ENCODE results near the gene ABCA7. TPM values are rescaled to one million over a fixed set of nuclear protein-coding genes. Genes with fewer than 3 reads are reported as not detected.

ABCA7 gene
- total and polyA plus RNA-seq, 2 of the 8 experiments (the other 6 are each of a cell fraction or from before 2014, with no cell fraction given), result 10.4 to 25.6 TPM

DNA sequence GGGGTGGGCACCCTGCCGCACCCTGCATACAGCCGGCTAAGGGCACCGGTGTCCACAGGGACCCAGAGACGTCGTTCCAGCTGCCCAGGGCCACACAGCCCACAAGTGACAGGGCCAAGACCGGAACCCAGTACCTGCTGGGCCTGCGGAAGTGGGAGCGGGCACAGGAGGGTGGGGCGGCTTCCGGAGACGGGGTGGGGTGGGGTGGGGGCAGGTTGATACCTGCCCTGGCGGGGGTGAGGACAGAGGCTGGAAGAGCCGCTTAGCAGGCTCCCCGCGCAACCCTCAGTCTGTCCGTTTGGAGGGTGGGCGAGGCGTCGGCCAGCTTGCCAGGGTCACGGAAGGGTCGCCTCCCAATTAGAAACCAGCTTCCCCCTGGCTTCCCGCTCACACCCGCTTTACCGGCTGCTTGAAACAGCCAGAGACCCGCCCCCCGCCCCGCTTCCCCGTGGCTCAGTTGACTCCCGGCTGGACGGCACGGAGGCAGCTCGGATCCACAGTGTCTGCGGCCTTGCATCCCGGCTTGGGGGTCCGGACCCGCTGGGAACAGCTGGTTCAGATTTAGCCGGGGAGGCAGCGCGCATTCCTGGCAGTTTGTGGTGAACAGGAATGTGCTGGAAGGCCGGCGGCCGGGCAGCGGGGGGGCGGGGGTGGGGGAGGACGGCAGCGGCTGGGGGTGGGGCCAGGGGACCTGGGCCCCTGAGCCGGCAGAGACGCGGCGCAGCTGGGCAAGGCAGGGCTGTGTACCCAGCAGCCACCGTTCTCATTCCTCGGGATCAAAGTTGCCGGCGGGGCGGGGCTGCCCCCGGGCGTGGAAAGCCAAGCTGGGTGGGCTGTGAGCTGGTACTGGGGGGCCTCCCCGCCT is 11.6 kb upstream of the ABCA7 start (continued):
- TF ChIP-seq EZH2 (IDR thresholded peaks at IDR 0.05; ENCODE audit: low read depth, low read length, severe bottlenecking), result no peak
- TF ChIP-seq JUND (IDR thresholded peaks at IDR 0.05; ENCODE audit: low read length), result no peak
- TF ChIP-seq BACH1 (IDR thresholded peaks at IDR 0.05; ENCODE audit: low read length), result no peak
- peak; percentile 26 for TF ChIP-seq ASH2L (IDR thresholded peaks at IDR 0.05; ENCODE audit: low read length)
- TF ChIP-seq, protein P1, sequence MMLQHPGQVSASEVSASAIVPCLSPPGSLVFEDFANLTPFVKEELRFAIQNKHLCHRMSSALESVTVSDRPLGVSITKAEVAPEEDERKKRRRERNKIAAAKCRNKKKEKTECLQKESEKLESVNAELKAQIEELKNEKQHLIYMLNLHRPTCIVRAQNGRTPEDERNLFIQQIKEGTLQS (IDR thresholded peaks at IDR 0.05; ENCODE audit: insufficient read depth, low read depth, low read length), result no peak
- TF ChIP-seq JUN (IDR thresholded peaks at IDR 0.05; ENCODE audit: low read depth, low read length), result no peak
- TF ChIP-seq TAF7 (optimal IDR thresholded peaks at IDR 0.05; ENCODE audit: borderline replicate concordance, low read depth, low read length), result peak; percentile 90
- TF ChIP-seq BRCA1 (IDR thresholded peaks at IDR 0.05; ENCODE audit: low read depth, low read length), result no peak
- TF ChIP-seq FOSL1 (IDR thresholded peaks at IDR 0.05; ENCODE audit: insufficient read depth, low read depth, low read length), result no peak
- no peak for TF ChIP-seq ZNF274 (IDR thresholded peaks at IDR 0.05; ENCODE audit: borderline replicate concordance, extremely low read depth, low read length)
- no peak for TF ChIP-seq KDM1A (IDR thresholded peaks at IDR 0.05; ENCODE audit: borderline replicate concordance, low read length)
- TF ChIP-seq POLR2A (IDR thresholded peaks at IDR 0.05; ENCODE audit: control extremely low read depth in 1 of 2, low read depth in 2 of 2, low read length in 2 of 2), result peak; percentile 22 to 74
- TF ChIP-seq SUZ12 (IDR thresholded peaks at IDR 0.05; ENCODE audit: low read length), result no peak
- peak; percentile 93 for TF ChIP-seq TEAD4 (IDR thresholded peaks at IDR 0.05; ENCODE audit: low read depth, low read length)
- peak in 1 of 2 experiments; percentile 87; a peak in 1 of 3 replicates for TF ChIP-seq EP300 (IDR thresholded peaks at IDR 0.05; ENCODE audit: borderline replicate concordance in 1 of 2, low read depth in 2 of 2, low read length in 2 of 2)
- TF ChIP-seq, protein P2, sequence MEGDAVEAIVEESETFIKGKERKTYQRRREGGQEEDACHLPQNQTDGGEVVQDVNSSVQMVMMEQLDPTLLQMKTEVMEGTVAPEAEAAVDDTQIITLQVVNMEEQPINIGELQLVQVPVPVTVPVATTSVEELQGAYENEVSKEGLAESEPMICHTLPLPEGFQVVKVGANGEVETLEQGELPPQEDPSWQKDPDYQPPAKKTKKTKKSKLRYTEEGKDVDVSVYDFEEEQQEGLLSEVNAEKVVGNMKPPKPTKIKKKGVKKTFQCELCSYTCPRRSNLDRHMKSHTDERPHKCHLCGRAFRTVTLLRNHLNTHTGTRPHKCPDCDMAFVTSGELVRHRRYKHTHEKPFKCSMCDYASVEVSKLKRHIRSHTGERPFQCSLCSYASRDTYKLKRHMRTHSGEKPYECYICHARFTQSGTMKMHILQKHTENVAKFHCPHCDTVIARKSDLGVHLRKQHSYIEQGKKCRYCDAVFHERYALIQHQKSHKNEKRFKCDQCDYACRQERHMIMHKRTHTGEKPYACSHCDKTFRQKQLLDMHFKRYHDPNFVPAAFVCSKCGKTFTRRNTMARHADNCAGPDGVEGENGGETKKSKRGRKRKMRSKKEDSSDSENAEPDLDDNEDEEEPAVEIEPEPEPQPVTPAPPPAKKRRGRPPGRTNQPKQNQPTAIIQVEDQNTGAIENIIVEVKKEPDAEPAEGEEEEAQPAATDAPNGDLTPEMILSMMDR (IDR thresholded peaks at IDR 0.05; ENCODE audit: control extremely low read depth in 1 of 3, insufficient read depth in 1 of 3, low read depth in 1 of 3, low read length in 3 of 3), result no peak
- no peak for TF ChIP-seq NRF1 (IDR thresholded peaks at IDR 0.05; ENCODE audit: low read depth, low read length)
- TF ChIP-seq SIN3A (conservative IDR thresholded peaks at IDR 0.05 in 1 of 2, IDR thresholded peaks at IDR 0.05 in 1 of 2; ENCODE audit: low read depth in 1 of 2, low read length in 2 of 2), result peak; percentile 58 to 69; a peak in 3 of 4 replicates
- TF ChIP-seq, protein P3, sequence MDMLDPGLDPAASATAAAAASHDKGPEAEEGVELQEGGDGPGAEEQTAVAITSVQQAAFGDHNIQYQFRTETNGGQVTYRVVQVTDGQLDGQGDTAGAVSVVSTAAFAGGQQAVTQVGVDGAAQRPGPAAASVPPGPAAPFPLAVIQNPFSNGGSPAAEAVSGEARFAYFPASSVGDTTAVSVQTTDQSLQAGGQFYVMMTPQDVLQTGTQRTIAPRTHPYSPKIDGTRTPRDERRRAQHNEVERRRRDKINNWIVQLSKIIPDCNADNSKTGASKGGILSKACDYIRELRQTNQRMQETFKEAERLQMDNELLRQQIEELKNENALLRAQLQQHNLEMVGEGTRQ (IDR thresholded peaks at IDR 0.05; ENCODE audit: low read length), result no peak
